AG04450 (cell line): ENCODE results near the gene HYPK. TPM values are rescaled to one million over a fixed set of nuclear protein-coding genes. Genes with fewer than 3 reads are reported as not detected.
"Not testable (repeated sequence)": the region's sequence is repeated elsewhere in the genome, so short reads cannot be mapped to it uniquely, and the experiment has no call there.

Experiments used
- CTCF ChIA-PET: fragments of 300-600, 350-600 bp; formaldehyde crosslinking; extraction: SDS; loops from one replicate; lab custom pipeline; 2022; ENCODE audit warnings: antibody characterized with exemption, inconsistent platforms; lab: Charles Lee
- POLR2A ChIA-PET: fragments of 350-600 bp; formaldehyde crosslinking; extraction: SDS; loops from one replicate; lab custom pipeline; 2021; ENCODE audit warnings: antibody characterized with exemption, inconsistent platforms; lab: Yijun Ruan, JAX
- DNase-seq: peaks from one replicate; pipeline ENCODE4 v3.0.0-alpha.2; 2011; ENCODE audit warnings: low read depth, low spot score
- H3K27ac ChIP-seq: one replicate; pipeline ENCODE4 v1.5.1; 2012; ENCODE audit warnings: low read depth, low read length, control low read depth
- H3K27me3 ChIP-seq: one replicate; pipeline ENCODE4 v1.6.0; 2012; ENCODE audit warnings: low read length; ENCODE audit not compliant: control insufficient read depth, insufficient read depth
- H3K4me3 ChIP-seq: 2 replicates; pipeline ENCODE4 v1.5.1; 2011; ENCODE audit warnings: mild to moderate bottlenecking, low read depth, low read length, control low read depth
- H3K9me3 ChIP-seq: 2 replicates; pipeline ENCODE4 v1.5.1; 2012; ENCODE audit warnings: low read length; ENCODE audit not compliant: control insufficient read depth, insufficient read depth
- CTCF ChIP-seq: IDR thresholded peaks from 2 replicates; pipeline ENCODE4 v1.5.1; 2011; ENCODE audit warnings: low read depth, low read length, control low read depth, inconsistent platforms
- polyA plus RNA-seq: library from polyadenylated mRNA; depleted of rRNA; stranded (reverse); fragments of >200 nt; gene quantifications from 2 replicates; pipeline ENCODE4 v1.2.3, GENCODE V29; 2011

The HYPK gene
- polyA plus RNA-seq, 1 experiment, result 10.7 TPM

GRCh38 chr15:43826029-43826507, 25.7 kb downstream of the HYPK start:
- POLR2A ChIA-PET, result no interaction called here

GRCh38 chr15:43826508-43827341, 26.3 kb downstream of the HYPK start, which contains the start of gene WDR76:
TSS of gene WDR76 (plus strand) at chr15:43827002. CDS start at chr15:43827033, 31 bp downstream.
- Histone ChIP-seq H3K9me3 (no peaks in the 10 kb centered on the region), H3K27ac (peak within 1 kb of the TSS; percentile 11), H3K27me3 (no peaks in the 10 kb centered on the region), H3K4me3 (peak within 1 kb of the TSS; percentile 75)
- TF ChIP-seq CTCF, result no peak
- DNase-seq, result peak; percentile 34
- CTCF ChIA-PET, result interaction anchor here (0.6 kb wide), 1 partner anchor 366 kb away, joined by 3 read pairs; no protein-coding TSS in a partner anchor
- POLR2A ChIA-PET, result no interaction called here

More at GRCh38 chr15:43826029-43826507, 25.7 kb downstream of the HYPK start:
- TF ChIP-seq CTCF, result no peak
- CTCF ChIA-PET, result no interaction called here
- Histone ChIP-seq H3K27ac (no peak overlapping the region), H3K27me3 (no peaks in the 10 kb centered on the region), H3K4me3 (no peak overlapping the region; the same call in 1 of the 2 replicates), H3K9me3 (no peaks in the 10 kb centered on the region)
- DNase-seq, result no peak

- POLR2A ChIA-PET, result interaction anchor here (0.8 kb wide), 1 partner anchor 36 kb away, joined by 3 read pairs; the partner anchor contains the start of gene SERF2
- no peak for DNase-seq
Observed at GRCh38 chr15:43828061-43828657, 27.8 kb downstream of the HYPK start.

GRCh38 chr15:43829951-43830540, 29.6 kb downstream of the HYPK start:
- CTCF ChIA-PET, DNase-seq, H3K27me3 ChIP-seq, H3K4me3 ChIP-seq, POLR2A ChIA-PET, H3K27ac ChIP-seq, H3K9me3 ChIP-seq: not testable (repeated sequence)

More at GRCh38 chr15:43828061-43828657, 27.8 kb downstream of the HYPK start:
- no peak for TF ChIP-seq CTCF
- Histone ChIP-seq H3K27me3 (no peaks in the 10 kb centered on the region), H3K4me3 (peak overlapping the region; percentile 75), H3K9me3 (no peaks in the 10 kb centered on the region), H3K27ac (no peak overlapping the region)
- CTCF ChIA-PET, result no interaction called here

GRCh38 chr15:43830691-43831275, 30.4 kb downstream of the HYPK start:
- H3K27me3 ChIP-seq, H3K27ac ChIP-seq, CTCF ChIA-PET: not testable (repeated sequence)

GRCh38 chr15:43831519-43832052, 31.2 kb downstream of the HYPK start:
- H3K9me3 ChIP-seq, H3K27me3 ChIP-seq, H3K4me3 ChIP-seq, POLR2A ChIA-PET, DNase-seq, H3K27ac ChIP-seq: not testable (repeated sequence)
- CTCF ChIA-PET, result interaction anchor here (0.5 to 0.7 kb wide), 2 partner anchors 96 to 410 kb away, joined by 4 read pairs; no protein-coding TSS in a partner anchor

More at GRCh38 chr15:43830691-43831275, 30.4 kb downstream of the HYPK start:
- H3K9me3 ChIP-seq, POLR2A ChIA-PET, DNase-seq, H3K4me3 ChIP-seq: not testable (repeated sequence)

- CTCF ChIA-PET, result interaction anchor here (0.5 to 0.7 kb wide), 2 partner anchors 38 to 97 kb away, joined by 4 to 5 read pairs; no protein-coding TSS in a partner anchor
- H3K9me3 ChIP-seq, DNase-seq, H3K27ac ChIP-seq, H3K4me3 ChIP-seq, H3K27me3 ChIP-seq: not testable (repeated sequence)
- POLR2A ChIA-PET, result interaction anchor here (0.7 kb wide), 1 partner anchor 19 kb away, joined by 5 read pairs; no protein-coding TSS in a partner anchor
Observed at GRCh38 chr15:43832485-43832884, 32.1 kb downstream of the HYPK start.
